H7 (cell line): ENCODE data around the gene CLCN1. TPM values are rescaled to one million over a fixed set of nuclear protein-coding genes. Genes with fewer than 3 reads are reported as not detected.
A peak's percentile ranks its signal among the peaks of the same experiment; 100 is the strongest.

Experiments
- DNase-seq: peaks from one replicate; pipeline ENCODE4 v3.0.0; 2012
- H3K27me3 ChIP-seq: 2 replicates; pipeline ENCODE4 v1.6.0; 2011; ENCODE audit warnings: mild to moderate bottlenecking, low read length; ENCODE audit not compliant: control insufficient read depth, insufficient read depth
- H3K36me3 ChIP-seq: replicated peaks from 2 replicates; pipeline ENCODE4 v1.5.1; 2011; ENCODE audit warnings: low read length; ENCODE audit not compliant: control insufficient read depth, insufficient read depth
- H3K4me3 ChIP-seq: 2 replicates; pipeline ENCODE4 v1.5.1; 2011; ENCODE audit warnings: low read depth, mild to moderate bottlenecking, control low read depth, low read length, moderate library complexity; ENCODE audit not compliant: insufficient read depth
- total RNA-seq: library from RNA; depleted of rRNA; stranded (reverse); fragments of >200 nt; shearing (Covaris generic); gene quantifications from 2 replicates; pipeline ENCODE4 v1.2.3, GENCODE V29; 2014

Gene CLCN1
- total RNA-seq, 1 experiment from 2014 or later, result 0.21 TPM

GRCh38 chr7:143334244-143334643 is 18.3 kb downstream of the CLCN1 start:
- DNase-seq, result no peak
- H3K36me3 ChIP-seq, result no peaks in the 10 kb centered on the region
- H3K27me3 ChIP-seq, result no peaks in the 10 kb centered on the region
- no peak overlapping the region for H3K4me3 ChIP-seq

- no peak for DNase-seq
- H3K36me3 ChIP-seq, result no peaks in the 10 kb centered on the region
- no peak overlapping the region for H3K4me3 ChIP-seq
- no peaks in the 10 kb centered on the region for H3K27me3 ChIP-seq
These were observed 21.3 kb downstream of the CLCN1 start for GRCh38 chr7:143337216-143337615.

GRCh38 chr7:143341842-143342241 is 25.9 kb downstream of the CLCN1 start:
- DNase-seq, result no peak
- Histone ChIP-seq H3K27me3 (peaks cover 11% of the 10 kb centered on the region; the same call in 1 of the 2 replicates), H3K4me3 (no peak overlapping the region), H3K36me3 (no peaks in the 10 kb centered on the region)

GRCh38 chr7:143343596-143343995 is 27.7 kb downstream of the CLCN1 start:
- Histone ChIP-seq H3K36me3 (no peaks in the 10 kb centered on the region), H3K27me3 (peaks cover 11% of the 10 kb centered on the region; the same call in 1 of the 2 replicates), H3K4me3 (no peak overlapping the region)
- no peak for DNase-seq

- Histone ChIP-seq H3K4me3 (peak overlapping the region; percentile 28), H3K27me3 (peaks cover 11% of the 10 kb centered on the region; the same call in 1 of the 2 replicates), H3K36me3 (no peaks in the 10 kb centered on the region)
- DNase-seq, result peak; percentile 91
These were observed 29.6 kb downstream of the CLCN1 start for GRCh38 chr7:143345428-143345900.

- H3K4me3 ChIP-seq, result no peak overlapping the region
- H3K36me3 ChIP-seq, result no peaks in the 10 kb centered on the region
- H3K27me3 ChIP-seq, result peaks cover 11% of the 10 kb centered on the region; the same call in 1 of the 2 replicates
- no peak for DNase-seq
These were observed 30.1 kb downstream of the CLCN1 start for GRCh38 chr7:143346018-143346417.

- Histone ChIP-seq H3K27me3 (peaks cover 11% of the 10 kb centered on the region; the same call in 1 of the 2 replicates), H3K4me3 (no peak overlapping the region), H3K36me3 (no peaks in the 10 kb centered on the region)
- no peak for DNase-seq
These were observed 32.0 kb downstream of the CLCN1 start for GRCh38 chr7:143347950-143348349.

GRCh38 chr7:143351060-143351459 is 35.1 kb downstream of the CLCN1 start:
- Histone ChIP-seq H3K36me3 (peaks cover 2% of the 10 kb centered on the region), H3K4me3 (no peak overlapping the region), H3K27me3 (peaks cover 5% of the 10 kb centered on the region; the same call in 1 of the 2 replicates)
- no peak for DNase-seq

- Histone ChIP-seq H3K36me3 (peaks cover 6% of the 10 kb centered on the region), H3K27me3 (peaks cover 1% of the 10 kb centered on the region; the same call in 1 of the 2 replicates), H3K4me3 (no peak overlapping the region)
- no peak for DNase-seq
These were observed 35.7 kb downstream of the CLCN1 start for GRCh38 chr7:143351574-143351973.

GRCh38 chr7:143352531-143353002 is 36.7 kb downstream of the CLCN1 start:
- Histone ChIP-seq H3K4me3 (no peak overlapping the region), H3K27me3 (no peaks in the 10 kb centered on the region; the same call in 1 of the 2 replicates), H3K36me3 (peaks cover 6% of the 10 kb centered on the region)
- DNase-seq, result no peak

- DNase-seq, result no peak
- peaks cover 6% of the 10 kb centered on the region for H3K36me3 ChIP-seq
- no peaks in the 10 kb centered on the region for H3K27me3 ChIP-seq
- H3K4me3 ChIP-seq, result no peak overlapping the region
These were observed 38.5 kb downstream of the CLCN1 start for GRCh38 chr7:143354376-143354775.

GRCh38 chr7:143354965-143355364 is 39.1 kb downstream of the CLCN1 start:
- DNase-seq, result no peak
- Histone ChIP-seq H3K27me3 (no peaks in the 10 kb centered on the region), H3K36me3 (peaks cover 6% of the 10 kb centered on the region), H3K4me3 (no peak overlapping the region)

- Histone ChIP-seq H3K36me3 (peaks cover 6% of the 10 kb centered on the region), H3K27me3 (peaks cover 3% of the 10 kb centered on the region; the same call in 1 of the 2 replicates), H3K4me3 (no peak overlapping the region)
- DNase-seq, result peak; percentile 78
These were observed 39.8 kb downstream of the CLCN1 start for GRCh38 chr7:143355450-143356385.

GRCh38 chr7:143356414-143357050 is 40.6 kb downstream of the CLCN1 start:
- Histone ChIP-seq H3K4me3 (no peak overlapping the region), H3K27me3 (peaks cover 4% of the 10 kb centered on the region; the same call in 1 of the 2 replicates), H3K36me3 (peaks cover 6% of the 10 kb centered on the region)
- no peak for DNase-seq
